ENCODE measurements around the gene CMC2.
A peak's percentile ranks its signal among the peaks of the same experiment; 100 is the strongest.

CMC2 gene

GRCh38 chr16:80993307-80993706 is 13.4 kb downstream of the CMC2 start:
- ChIA-PET CTCF (interaction anchor here (1.0 to 7.9 kb wide), 7 partner anchors 11 to 168 kb away, joined by 3 to 125 read pairs (median 3); partner anchors contain the start of genes ATMIN, CENPN and CMC2), POLR2A (interaction anchor here (0.5 to 2.0 kb wide), 5 partner anchors 8 to 61 kb away, joined by 3 to 10 read pairs (median 5); partner anchors contain the start of genes CENPN and CMC2)
- DNase-seq (ENCODE audit: low read depth, low spot score) = peak; percentile 87
- H3K4me3 ChIP-seq (ENCODE audit: low read depth, low read length) = peak overlapping the region; percentile 43
- TF ChIP-seq CTCF (IDR thresholded peaks at IDR 0.05; ENCODE audit: insufficient read depth, low read length, missing control alignments) = no peak

- peak overlapping the region; percentile 12; the same call in 1 of the 2 replicates for H3K4me3 ChIP-seq (ENCODE audit: low read depth, low read length)
- no peak for TF ChIP-seq CTCF (IDR thresholded peaks at IDR 0.05; ENCODE audit: insufficient read depth, low read length, missing control alignments)
- POLR2A ChIA-PET = interaction anchor here (0.5 to 2.0 kb wide), 5 partner anchors 9 to 60 kb away, joined by 3 to 10 read pairs (median 5); partner anchors contain the start of genes CENPN and CMC2
- CTCF ChIA-PET = interaction anchor here (1.0 to 7.9 kb wide), 5 partner anchors 11 to 167 kb away, joined by 3 to 125 read pairs (median 9); partner anchors contain the start of genes ATMIN, CENPN and CMC2
- no peak for DNase-seq (ENCODE audit: low read depth, low spot score)
Measured at GRCh38 chr16:80992676-80993293, 13.9 kb downstream of the CMC2 start.

- POLR2A ChIA-PET = no interaction called here
- no peak overlapping the region for H3K4me3 ChIP-seq (ENCODE audit: low read depth, low read length)
- CTCF ChIA-PET = interaction anchor here (1.3 to 7.9 kb wide), 3 partner anchors 12 to 44 kb away, joined by 3 to 125 read pairs (median 9); partner anchors contain the start of genes ATMIN, CENPN and CMC2
- no peak for DNase-seq (ENCODE audit: low read depth, low spot score)
- no peak for TF ChIP-seq CTCF (IDR thresholded peaks at IDR 0.05; ENCODE audit: insufficient read depth, low read length, missing control alignments)
Measured at GRCh38 chr16:80991792-80992430, 14.8 kb downstream of the CMC2 start.

GRCh38 chr16:80990978-80991377 is 15.7 kb downstream of the CMC2 start:
- ChIA-PET POLR2A (no interaction called here), CTCF (interaction anchor here (1.5 to 7.9 kb wide), 2 partner anchors 12 to 13 kb away, joined by 5 to 125 read pairs; partner anchors contain the start of genes CENPN and CMC2)
- no peak overlapping the region for H3K4me3 ChIP-seq (ENCODE audit: low read depth, low read length)
- no peak for TF ChIP-seq CTCF (IDR thresholded peaks at IDR 0.05; ENCODE audit: insufficient read depth, low read length, missing control alignments)
- DNase-seq (ENCODE audit: low read depth, low spot score) = no peak

- ChIA-PET POLR2A (no interaction called here), CTCF (interaction anchor here (0.8 to 7.9 kb wide), 3 partner anchors 9 to 13 kb away, joined by 3 to 125 read pairs (median 5); partner anchors contain the start of genes CENPN and CMC2)
- DNase-seq (ENCODE audit: low read depth, low spot score) = no peak
- no peak overlapping the region for H3K4me3 ChIP-seq (ENCODE audit: low read depth, low read length)
- TF ChIP-seq CTCF (IDR thresholded peaks at IDR 0.05; ENCODE audit: insufficient read depth, low read length, missing control alignments) = no peak
Measured at GRCh38 chr16:80990577-80990976, 16.1 kb downstream of the CMC2 start.

- ChIA-PET CTCF (interaction anchor here (0.8 to 7.9 kb wide), 3 partner anchors 8 to 14 kb away, joined by 3 to 125 read pairs (median 5); partner anchors contain the start of genes CENPN and CMC2), POLR2A (no interaction called here)
- DNase-seq (ENCODE audit: low read depth, low spot score) = no peak
- H3K4me3 ChIP-seq (ENCODE audit: low read depth, low read length) = no peak overlapping the region
- no peak for TF ChIP-seq CTCF (IDR thresholded peaks at IDR 0.05; ENCODE audit: insufficient read depth, low read length, missing control alignments)
Measured at GRCh38 chr16:80989801-80990200, 16.9 kb downstream of the CMC2 start.

Data from AG04449 (cell line).